NAMALWA (cell line): ENCODE results near the gene ZNF324.
"Not testable (repeated sequence)": the region's sequence is repeated elsewhere in the genome, so short reads cannot be mapped to it uniquely, and the experiment has no call there.

Experiments
- DNase-seq: peaks from one replicate; pipeline ENCODE4 v3.0.0-alpha.2; 2015; ENCODE audit warnings: low spot score

Gene ZNF324

DNA sequence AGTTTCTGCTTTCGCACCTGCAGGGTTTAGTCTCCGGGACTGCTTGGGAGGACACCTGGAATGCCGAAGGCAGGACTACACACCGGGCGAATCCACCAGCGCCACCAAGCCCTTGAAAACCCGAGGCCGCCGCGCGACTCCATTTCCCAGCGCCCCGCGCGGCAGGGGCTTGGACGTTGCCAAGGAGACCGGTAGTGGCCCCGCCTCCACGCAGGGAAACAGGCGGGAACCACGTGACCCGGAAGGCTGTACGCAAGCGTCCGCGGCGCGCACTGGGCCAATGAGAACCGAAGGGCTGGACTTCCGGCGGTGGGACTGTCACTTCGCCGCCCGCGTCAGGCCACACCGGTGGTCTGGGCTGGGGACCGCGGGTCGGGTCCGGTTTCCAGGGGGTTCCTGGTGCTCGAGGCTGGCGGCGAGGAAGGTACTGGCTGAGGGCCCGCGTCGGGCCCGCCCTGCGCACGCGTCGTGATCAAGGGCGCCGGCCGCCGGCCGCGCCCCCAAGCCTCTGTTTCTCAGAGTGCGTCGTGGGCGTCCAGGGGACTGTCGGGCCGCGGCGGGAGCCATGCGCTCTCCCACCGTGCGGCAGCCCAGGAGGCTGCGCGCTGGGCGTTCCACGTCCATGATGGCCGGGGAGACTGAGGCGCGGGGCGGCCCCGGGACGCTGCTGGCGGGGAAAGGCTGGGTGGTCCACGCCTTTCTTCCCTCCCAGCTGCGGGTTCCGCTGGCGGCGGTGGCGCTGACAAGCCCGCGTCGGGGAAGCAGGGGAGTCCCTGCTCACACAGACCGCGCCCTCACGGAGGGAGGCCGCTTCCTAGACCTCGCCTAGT lies at the start of gene ZNF324:
ZNF324 (plus strand) TSS at position 321 of the 830 bp plus-strand sequence. CDS start 2,106 bp downstream, outside the sequence.
- peak; percentile 98 for DNase-seq

DNA sequence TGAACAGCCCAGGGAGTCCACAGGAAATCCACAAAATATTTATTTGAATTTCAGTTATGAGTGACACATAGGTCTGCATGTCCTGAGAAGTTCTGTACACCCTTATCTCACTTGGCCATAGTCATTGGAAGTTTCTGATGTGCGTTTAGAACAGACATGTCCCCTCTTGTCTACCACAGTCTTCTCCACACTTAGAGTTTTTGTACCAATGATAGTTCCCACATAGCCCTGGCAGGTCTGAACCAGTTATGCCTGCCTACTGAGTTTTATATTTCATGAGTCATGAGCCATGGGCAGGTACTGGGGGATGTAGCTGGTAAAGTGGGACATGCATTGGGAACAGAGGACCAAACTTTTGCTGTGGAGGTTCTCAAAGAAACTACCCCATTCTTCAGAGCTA lies 38.3 kb upstream of the ZNF324 start:
- DNase-seq = no peak

DNA sequence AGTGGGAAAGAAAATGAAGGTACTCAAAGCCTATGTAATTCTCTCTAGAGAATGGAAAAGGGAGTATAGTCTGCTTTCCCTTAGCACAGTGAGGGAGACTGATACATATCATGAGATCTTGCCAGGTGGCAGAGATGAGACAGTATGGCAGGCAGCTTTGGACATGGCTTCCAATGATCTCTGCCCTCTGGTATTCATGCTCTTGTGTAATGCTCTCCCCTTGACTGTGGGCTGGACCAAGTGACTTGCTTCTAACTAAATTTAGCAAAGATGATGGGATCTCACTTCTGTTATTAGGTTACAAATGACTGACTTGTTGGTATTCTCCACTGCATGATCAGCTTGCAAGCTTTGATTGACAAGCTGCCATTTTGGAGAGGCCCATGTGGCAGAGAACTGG lies 37.1 kb upstream of the ZNF324 start:
- DNase-seq = no peak

DNA sequence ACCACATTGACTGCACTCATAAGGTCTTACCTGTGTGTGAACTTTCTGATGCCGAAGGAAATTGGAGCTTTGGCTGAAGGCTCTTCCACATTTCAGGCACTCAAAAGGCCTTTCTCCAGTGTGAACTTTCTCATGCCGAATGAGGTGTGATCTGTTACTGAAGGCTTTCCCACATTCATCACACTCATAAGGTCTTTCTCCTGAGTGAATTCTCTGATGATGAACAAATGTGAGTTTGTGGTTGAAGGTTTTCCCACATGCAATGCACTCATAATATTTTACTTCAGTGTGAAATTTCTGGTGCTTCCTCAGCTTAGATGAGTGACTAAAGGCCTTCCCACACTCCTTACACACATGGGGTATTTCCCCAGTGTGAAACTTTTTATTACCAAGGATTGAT lies 32.7 kb upstream of the ZNF324 start:
- no peak for DNase-seq

DNA sequence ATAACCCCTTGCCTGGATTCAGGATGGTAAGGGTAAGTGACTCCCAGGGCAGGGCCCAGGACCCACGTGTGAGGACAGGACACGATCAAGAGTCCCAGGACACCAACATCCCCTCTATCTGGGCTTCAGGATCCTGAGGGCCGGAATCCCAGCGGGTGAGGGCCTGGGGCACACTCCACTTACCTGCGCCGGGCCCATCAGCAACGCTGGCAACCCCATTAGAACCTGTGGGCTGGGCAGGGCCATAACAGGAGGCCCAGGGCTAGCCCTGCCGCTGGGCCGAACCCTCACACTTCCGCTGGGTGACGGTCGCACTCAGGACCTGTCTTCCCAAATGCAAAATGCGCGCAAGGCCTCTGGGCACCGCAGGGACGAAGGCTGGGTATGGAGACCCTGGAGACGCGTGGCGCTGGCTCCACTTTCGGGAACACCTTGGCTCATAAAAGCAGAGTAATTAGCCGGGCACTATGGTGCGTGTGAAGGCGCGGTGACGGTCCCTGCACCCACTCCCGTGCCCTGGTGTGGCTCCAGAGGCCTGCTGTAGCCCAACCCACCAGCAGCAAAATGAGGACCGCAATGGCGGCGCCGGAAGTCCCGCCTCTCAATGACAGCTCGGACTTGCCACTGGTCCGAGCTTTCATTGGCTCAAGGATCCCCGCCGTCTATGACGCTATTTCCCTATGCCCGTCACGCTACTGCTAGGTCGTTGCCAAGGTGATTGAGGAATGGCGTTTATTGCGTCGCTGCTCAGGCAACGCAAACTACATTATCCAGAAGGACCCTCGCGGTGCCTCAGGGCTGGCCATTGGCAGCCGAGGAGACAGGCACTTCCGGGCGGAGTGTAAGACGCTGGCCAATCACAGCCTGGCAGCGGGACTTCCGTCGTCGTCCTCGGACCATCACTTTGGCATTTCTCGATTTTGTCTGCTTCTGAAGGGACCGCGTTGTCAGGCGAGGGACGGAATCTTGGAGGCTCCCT lies 27.0 kb upstream of the ZNF324 start, which contains the start of gene ZNF132:
ZNF132 (minus strand) TSS at position 578 of the 979 bp plus-strand sequence; CDS start at position 246, 332 bp downstream.
- DNase-seq = peak; percentile 98

DNA sequence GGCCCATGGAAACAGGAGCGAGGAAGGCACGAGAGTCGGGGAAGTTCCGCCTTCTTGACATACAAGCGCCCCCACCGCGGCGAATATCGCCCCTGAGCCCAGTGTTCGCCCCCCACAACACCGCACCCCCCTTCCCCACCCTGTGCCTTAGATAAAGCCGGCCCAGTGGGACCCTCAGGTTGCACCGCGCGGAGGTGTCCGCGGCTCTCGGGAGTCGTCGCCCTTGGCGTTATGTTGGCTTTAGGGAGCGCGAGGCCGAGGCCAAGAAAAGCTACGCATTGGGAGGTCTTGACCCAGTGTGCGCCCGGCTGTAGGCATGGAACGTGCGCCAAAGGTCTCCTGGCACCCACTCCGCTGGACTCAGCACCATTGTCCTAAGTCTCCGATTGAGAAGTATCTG lies 26.3 kb upstream of the ZNF324 start:
- no peak for DNase-seq

DNA sequence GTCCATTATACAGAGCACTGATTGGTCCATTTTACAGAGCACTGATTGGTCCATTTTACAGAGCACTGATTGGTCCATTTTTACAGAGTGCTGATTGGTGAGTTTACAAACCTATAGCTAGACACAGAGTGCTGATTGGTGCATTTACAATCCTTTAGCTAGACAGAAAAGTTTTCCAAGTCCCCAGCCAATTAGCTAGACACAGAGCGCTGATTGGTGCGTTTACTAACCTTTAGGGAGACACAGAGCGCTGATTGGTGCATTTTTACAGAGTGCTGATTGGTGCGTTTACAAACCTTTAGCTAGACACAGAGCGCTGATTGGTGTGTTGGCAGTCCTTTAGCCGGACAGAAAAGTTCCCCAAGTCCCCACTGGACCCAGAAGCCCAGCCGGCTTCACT lies 23.9 kb upstream of the ZNF324 start:
- DNase-seq = peak; percentile 42

DNA sequence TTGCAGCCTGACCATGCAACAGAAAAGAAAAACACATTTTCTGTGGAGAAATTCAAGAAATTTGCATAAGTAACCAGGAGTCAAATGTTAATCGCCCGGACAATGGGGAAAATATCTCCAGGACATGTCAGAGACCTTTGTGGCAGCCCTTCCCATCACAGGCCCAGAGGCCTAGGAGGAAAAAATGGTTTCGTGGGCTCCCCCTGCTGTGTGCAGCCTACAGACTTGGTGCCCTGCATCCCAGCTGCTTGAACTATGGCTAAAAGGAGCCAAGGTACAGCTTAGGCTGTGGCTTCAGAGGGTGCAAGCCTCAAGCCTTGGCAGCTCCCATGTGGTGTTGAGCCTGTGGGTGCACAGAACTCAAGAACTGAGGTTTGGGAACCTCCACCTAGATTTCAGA lies 18.0 kb upstream of the ZNF324 start:
- DNase-seq = not testable (repeated sequence)

DNA sequence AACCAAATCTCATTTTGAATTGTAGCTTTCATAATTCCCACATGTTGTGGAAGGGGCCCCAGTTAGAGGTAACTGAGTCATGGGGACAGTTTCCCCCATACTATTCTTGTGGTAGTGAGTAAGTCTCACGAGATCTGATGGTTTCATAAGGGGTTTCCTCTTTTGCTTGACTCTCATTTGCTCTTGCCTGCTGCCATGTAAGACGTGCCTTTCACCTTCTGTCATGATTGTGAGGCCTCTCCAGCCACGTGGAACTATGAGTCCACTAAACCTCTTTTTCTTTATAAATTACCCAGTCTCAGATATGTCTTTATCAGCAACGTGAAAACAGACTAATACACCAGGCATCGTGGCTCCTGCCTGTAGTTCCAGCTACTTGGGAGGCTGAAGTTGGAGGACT lies 16.9 kb upstream of the ZNF324 start:
- not testable (repeated sequence) for DNase-seq

DNA sequence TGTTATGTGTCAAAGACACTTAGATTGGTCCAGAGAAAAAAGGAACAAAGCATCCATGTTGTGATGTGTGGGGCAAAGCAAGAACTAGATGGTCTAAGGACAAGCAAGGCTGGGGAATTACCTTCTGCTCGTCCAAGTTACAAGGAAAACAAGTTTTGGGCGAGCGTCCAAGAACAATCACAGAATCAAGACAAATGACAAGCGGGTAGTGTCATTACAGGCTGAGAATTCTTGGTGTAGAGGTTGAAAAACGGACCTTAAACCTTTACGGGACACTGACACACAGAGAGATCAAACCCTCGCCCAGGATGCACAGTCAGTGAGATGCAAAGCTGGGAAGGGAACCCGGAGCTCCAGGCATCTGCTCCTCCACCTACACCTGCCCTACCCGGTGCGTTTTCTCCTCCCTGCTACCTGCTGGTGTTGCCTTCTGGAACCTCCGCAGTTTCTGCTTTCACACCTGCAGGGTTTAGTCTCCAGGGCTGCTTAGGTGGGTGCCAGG lies 16.0 kb upstream of the ZNF324 start:
- no peak for DNase-seq

DNA sequence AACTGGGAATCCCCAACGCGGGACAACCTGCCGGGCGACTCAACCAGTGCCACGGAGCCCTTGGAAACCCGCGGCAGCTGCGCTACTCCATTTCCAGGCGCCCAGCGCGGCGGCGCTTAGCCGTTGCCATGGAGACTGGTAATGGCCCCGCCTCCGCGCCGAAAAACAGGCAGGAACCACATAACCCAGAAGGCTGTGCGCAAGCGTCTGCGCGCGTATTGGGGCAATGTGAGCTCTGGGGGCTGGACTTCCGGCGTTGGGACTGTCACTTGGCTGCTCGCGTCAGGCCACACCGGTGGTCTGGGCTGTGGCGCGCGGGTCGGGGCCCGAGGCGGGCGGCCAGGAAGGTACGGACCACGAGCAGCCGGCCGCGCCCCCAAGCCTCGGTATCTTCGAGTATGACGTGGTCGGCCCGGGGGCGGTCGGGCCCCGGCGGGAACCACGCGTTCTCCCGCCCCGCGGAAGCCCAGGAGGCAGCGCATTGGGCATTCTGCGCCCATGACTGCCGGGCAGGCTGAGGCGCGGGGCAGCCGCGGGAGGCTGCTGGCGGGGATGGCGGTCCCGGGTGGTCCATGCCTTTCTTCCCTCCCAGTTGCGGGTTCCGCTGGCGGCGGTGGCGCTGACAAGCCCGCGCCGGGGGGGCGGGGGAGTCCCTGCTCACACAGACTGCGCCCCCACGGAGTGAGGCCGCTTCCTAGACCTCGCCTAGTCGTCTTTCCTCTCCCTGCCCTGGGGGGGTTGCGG lies 15.3 kb upstream of the ZNF324 start, which contains the start of gene ZNF324B:
ZNF324B (plus strand) TSS at position 265 of the 744 bp plus-strand sequence. CDS start 2,080 bp downstream, outside the sequence.
- DNase-seq = peak; percentile 98

DNA sequence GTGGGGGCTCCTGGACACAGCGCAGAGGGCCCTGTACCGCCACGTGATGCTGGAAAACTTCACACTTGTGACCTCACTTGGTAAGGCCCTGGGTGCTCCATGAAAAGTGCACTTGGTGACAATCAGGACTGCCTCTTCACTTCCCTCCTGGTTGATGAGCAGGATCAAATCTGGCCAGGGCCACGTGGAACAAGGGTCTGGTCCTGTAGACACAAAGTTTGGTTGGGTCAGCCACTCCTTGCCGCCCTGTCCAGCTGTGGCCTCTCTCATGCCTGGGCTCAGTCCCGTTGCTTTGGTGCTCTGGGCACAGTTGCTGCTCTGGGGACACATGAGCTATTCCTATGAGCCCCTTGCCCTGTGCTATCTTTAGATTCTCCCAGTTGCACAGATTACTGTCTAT lies 13.1 kb upstream of the ZNF324 start:
- no peak for DNase-seq

DNA sequence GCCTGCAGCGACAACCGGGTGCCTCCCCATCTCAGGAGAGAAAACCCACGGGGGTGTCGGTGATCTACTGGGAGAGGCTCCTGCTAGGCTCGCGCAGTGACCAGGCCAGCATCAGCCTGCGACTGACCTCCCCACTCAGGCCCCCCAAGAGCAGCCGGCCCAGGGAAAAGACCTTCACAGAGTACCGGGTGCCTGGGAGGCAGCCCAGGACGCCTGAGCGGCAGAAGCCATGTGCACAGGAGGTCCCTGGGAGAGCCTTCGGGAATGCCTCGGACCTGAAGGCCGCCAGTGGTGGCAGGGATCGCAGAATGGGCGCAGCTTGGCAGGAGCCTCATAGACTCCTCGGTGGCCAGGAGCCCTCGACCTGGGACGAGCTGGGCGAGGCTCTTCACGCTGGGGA lies 11.6 kb upstream of the ZNF324 start:
- no peak for DNase-seq

DNA sequence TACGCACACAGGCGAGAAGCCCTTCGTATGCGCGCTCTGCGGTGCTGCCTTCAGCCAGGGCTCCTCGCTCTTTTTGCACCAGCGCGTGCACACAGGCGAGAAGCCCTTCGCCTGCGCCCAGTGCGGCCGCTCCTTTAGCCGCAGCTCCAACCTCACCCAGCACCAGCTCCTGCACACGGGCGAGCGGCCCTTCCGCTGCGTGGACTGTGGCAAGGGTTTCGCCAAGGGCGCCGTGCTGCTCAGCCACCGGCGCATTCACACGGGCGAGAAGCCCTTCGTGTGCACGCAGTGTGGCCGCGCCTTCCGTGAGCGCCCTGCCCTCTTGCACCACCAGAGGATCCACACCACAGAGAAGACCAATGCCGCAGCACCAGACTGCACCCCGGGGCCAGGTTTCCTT lies 10.8 kb upstream of the ZNF324 start:
- DNase-seq = no peak

DNA sequence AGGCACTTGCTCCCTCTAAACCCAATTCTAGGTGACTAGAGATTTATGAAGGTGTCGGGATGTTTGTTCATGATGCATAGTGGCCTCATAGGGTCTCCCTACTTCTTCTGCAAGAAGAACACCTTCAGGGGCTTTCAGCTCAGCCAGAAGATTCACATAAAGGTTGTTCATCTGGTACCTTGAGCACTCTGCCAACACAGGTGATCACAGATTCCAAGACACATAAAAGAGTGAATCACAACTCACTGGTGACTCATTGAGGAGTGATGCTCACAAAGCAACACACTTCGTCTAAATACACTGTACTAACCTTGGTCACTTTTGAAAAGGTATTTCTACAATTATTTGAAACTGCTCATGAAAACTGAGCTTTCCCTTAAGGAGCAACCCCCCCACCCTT lies 6.8 kb upstream of the ZNF324 start:
- DNase-seq = no peak

DNA sequence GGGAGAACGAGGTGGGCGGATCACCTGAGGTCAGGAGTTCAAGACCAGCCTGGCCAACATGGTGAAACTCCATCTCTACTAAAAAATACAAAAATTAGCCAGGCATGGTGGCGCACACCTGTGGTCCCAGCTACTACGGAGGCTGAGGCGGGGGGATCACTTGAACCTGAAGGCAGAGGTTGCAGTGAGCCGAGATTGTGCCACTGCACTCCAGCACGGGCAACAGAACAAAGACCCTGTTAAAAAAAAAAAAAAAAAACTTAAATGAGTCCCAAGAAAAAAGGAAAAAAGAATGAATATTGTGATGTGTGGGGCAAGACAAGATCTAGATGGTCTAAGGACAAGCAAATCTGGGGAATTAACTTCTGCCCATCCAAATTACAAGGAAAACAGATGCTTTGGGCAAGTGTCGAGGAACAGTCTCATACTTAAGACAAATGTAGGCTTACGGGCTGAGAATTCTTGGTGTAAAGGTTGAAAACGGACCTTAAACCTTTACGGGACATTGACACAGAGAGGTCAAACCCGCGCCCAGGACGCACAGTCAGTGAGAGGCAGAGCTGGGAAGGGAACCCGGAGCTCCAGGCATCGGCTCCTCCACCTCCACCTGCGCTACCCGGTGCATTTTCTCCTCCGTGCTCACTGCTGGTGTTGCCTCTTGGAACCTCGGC lies 656 bp upstream of the ZNF324 start:
- DNase-seq = no peak

DNA sequence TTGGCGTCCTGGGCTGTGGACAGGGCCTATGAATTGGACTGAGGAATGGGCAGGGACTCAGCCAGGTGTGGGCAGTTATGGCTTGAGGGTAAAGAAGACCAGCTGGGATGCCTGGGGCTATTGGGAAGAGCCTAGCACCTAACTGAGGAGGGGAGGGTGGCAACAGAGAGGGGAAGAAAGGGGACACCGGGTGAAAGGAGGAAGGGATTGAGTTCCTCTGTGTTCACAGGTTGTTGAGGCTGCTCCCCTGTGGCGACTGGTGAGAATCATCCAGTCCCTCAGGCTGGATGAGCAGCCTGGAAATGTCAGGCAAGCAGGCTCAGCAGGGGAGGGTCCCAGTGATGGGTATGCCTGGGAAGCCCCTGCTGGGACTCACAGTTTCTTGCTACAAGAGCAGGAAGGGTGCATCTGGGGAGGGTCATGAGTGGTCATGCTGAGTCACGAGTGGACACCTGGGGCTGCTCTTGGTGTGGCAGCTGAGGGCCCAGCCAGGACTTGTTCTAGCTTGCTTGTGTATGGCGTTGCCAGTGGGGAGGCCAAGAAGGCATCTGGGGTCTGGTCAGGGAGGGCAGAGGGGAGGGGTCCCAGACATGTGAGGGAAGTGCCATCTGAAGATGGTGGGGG lies 1.4 kb downstream of the ZNF324 start:
- DNase-seq = no peak

DNA sequence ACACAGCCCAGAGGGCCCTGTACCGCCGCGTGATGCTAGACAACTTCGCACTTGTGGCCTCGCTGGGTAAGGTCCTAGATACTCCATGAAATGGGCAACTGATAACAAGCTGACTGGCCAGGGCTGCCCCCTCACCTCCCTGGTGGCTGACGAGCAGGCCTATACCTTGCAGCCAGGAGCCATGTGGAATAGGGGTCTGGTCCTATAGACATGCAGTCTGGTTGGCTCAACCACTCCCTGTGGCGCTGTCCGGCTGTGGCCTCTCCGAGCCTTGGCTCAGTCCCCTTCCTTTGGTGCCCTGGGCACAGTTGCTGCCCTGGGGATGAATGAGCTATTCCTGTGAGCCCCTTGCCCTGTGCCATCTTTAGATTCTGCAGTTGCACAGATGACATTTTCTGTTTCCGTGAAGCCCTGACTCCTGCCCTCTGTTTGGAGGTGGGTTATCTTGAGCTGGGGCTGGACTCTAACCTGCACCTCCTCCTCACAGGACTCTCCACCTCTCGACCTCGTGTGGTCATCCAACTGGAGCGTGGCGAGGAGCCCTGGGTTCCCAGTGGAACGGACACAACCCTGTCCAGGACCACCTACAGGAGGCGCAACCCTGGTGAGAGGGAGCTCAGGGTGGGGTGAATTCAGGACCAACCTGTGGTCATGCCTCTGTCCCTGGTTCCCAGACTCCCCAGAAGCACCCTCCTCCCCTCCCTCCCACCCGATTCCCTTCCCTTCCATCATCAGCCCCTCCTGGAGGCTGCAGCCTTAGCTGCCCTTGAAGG lies 2.5 kb downstream of the ZNF324 start:
- no peak for DNase-seq

DNA sequence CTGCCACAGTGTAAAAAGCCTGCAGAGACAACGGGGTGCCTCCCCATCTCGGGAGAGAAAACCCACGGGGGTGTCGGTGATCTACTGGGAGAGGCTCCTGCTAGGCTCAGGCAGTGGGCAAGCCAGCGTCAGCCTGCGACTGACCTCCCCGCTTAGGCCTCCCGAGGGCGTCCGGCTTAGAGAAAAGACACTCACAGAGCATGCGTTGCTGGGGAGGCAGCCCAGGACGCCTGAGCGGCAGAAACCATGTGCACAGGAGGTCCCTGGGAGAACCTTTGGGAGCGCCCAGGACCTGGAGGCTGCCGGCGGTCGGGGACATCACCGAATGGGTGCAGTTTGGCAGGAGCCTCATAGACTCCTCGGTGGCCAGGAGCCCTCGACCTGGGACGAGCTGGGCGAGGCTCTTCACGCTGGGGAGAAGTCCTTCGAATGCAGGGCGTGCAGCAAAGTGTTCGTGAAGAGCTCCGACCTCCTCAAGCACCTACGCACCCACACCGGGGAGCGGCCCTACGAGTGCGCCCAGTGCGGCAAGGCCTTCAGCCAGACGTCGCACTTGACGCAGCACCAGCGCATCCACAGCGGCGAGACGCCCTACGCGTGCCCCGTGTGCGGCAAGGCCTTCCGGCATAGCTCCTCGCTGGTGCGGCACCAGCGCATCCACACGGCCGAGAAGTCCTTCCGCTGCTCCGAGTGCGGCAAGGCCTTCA lies 4.1 kb downstream of the ZNF324 start:
- DNase-seq = not testable (repeated sequence)
